IMR-90 (cell line): ENCODE data around the gene MEF2A.

Experiments used
- BHLHE40 ChIP-seq: fragments of 150-350 bp; IDR thresholded peaks from 2 replicates; pipeline ENCODE4 v1.6.1; 2016; ENCODE audit warnings: mild to moderate bottlenecking, low read depth, low read length
- POLR2A ChIP-seq: IDR thresholded peaks from 2 replicates; pipeline ENCODE4 v1.6.1; 2012; ENCODE audit warnings: mild to moderate bottlenecking, low read depth, low read length
- RCOR1 ChIP-seq: IDR thresholded peaks from 2 replicates; pipeline ENCODE4 v1.6.1; 2012; ENCODE audit warnings: mild to moderate bottlenecking, low read length, improper control_type of control experiment; ENCODE audit not compliant: insufficient replicate concordance
- RFX5 ChIP-seq: IDR thresholded peaks from 2 replicates; pipeline ENCODE4 v1.8.0; 2012; ENCODE audit warnings: low read depth, mild to moderate bottlenecking, low read length, moderate library complexity
- SMC3 ChIP-seq: fragments of 150-350 bp; IDR thresholded peaks from 2 replicates; pipeline ENCODE4 v1.6.1; 2016; ENCODE audit warnings: low read depth, mild to moderate bottlenecking, antibody characterized with exemption, low read length, moderate library complexity
- TF ChIP-seq, protein P1 (sequence below): conservative IDR thresholded peaks from 2 replicates; pipeline ENCODE4 v1.5.1; 2012; ENCODE audit warnings: mild to moderate bottlenecking, low read depth, low read length, improper control_type of control experiment

DNA sequence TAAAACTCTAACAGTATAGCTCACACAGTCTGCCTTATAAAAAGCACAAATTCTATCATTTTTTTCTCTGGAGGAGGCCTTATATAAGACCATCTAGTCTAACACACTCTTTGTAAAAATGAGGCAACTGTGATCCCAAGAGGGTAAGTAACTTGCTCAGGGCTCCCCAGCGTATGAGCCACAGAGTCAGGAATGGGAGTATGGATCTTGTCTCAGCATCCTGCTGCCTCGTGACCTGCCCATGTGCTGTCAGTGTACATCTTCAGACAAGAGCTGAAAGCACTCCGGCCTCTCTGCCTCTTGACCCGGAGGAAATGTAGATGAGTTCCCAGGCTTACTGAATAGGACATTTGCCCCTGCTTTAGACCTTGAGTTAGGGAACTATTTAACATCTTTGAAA, 28.4 kb upstream of the MEF2A start:
- TF ChIP-seq RCOR1 = no peak
- TF ChIP-seq POLR2A = no peak
- no peak for TF ChIP-seq BHLHE40
- TF ChIP-seq, protein P1, sequence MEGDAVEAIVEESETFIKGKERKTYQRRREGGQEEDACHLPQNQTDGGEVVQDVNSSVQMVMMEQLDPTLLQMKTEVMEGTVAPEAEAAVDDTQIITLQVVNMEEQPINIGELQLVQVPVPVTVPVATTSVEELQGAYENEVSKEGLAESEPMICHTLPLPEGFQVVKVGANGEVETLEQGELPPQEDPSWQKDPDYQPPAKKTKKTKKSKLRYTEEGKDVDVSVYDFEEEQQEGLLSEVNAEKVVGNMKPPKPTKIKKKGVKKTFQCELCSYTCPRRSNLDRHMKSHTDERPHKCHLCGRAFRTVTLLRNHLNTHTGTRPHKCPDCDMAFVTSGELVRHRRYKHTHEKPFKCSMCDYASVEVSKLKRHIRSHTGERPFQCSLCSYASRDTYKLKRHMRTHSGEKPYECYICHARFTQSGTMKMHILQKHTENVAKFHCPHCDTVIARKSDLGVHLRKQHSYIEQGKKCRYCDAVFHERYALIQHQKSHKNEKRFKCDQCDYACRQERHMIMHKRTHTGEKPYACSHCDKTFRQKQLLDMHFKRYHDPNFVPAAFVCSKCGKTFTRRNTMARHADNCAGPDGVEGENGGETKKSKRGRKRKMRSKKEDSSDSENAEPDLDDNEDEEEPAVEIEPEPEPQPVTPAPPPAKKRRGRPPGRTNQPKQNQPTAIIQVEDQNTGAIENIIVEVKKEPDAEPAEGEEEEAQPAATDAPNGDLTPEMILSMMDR = no peak
- no peak for TF ChIP-seq RFX5
- no peak for TF ChIP-seq SMC3
